DMS114 treated with DMSO at 0.1 percent for 48 hours (cell line): Measurements from ENCODE around the gene PTPN22.

Experiments used
- DNase-seq: peaks from one replicate; lab custom pipeline; 2025; ENCODE audit not compliant: unreplicated experiment; lab: John Stamatoyannopoulos, UW

PTPN22 gene

DNA sequence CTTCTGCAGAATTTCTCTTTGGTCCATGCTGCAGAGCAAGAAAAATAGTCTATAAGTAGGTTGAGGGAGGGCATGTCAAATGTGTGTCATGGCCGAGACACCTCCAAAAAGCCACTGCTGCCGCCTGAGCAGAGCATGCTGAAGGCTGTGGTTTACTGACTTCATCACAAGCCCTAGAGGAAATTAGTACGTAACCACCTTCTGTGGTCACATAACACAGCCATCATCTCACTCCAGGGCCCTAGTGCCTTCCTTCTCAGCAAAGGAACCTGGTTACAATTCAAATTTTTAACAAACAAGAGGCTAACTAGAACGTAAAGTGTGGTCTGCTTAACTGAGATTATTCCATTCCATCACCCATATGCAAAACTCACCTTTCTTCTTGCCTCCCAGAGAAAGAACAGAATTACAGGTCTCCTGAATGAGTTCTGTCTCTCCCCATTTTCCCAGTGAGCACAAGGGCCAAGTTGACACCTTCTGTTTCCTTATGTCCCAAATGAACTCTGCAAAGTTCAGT is at the start of gene PTPN22:
Gene PTPN22, minus strand, starts transcription at position 116 of the 517 bp plus-strand sequence.
- DNase-seq, result no peak

DNA sequence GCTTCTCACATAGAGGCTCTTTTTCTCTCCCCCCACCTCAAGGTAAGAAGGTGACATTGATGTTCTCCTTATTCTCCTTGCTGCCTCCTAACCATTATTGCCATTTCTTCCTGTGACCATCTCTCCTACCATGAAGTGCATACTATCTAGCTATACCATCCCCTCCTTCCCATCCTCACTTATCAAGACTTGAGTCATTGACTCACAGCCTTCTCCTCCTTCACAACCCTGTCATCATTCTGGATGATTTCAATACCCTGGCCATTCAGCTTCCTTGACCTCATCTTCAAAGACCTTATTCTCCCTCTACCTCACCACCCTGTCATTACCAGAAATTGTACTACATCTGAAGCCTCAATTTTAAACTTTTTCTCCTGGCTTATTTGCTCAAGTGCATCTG is 46.7 kb upstream of the PTPN22 start:
- DNase-seq, result no peak

DNA sequence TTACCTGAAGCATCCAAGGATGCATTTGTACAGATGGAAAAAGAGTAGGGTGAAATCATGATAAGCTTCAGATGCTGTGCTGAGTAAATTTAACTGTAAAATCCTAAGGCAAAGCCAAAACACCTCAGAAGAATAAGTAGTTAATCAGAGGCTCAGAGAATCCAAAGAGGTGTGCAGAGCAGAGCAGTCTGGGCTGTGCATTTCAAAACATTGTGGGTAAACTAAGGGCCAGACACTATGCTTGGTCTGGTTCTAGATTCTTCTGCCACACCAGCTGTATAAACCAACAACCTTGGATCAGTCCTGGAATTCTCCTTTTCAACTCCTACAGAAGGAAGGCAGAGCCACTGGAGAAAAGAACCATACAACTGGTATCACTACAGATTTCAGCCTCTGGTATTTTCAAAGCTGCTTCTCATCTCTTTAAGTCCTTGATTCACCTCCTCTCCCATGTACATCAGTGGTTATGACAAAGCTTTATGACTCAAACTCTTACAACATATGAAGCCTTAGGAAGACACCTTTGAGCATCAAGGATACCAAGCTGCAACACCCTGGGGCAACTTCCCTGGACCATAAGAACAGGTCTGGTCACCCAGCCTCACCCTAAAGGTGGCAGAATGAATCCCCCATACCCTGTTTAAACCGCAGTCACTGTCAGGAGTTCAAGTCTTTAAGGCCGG is 46.0 kb upstream of the PTPN22 start:
- no peak for DNase-seq

DNA sequence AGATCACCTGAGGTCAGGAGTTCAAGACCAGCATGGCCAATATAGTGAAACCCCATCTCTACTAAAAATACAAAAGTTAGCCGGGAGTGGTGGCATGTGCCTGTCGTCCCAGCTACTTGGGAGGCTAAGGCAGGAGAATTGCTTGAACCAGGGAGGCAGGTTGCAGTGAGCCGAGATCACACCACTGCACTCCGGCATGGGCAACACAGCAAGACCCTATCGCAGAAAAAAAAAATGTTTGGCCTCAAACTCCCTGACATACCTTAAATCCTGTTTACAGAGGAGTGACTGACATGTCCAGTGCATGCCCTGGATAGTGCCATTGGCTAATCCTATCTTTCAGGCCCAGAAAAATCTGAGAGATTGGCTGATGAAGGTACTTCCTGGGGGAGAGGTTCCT is 45.5 kb upstream of the PTPN22 start:
- DNase-seq, result no peak

GRCh38 chr1:113913887-113914664 is 42.6 kb upstream of the PTPN22 start:
- DNase-seq, result no peak

DNA sequence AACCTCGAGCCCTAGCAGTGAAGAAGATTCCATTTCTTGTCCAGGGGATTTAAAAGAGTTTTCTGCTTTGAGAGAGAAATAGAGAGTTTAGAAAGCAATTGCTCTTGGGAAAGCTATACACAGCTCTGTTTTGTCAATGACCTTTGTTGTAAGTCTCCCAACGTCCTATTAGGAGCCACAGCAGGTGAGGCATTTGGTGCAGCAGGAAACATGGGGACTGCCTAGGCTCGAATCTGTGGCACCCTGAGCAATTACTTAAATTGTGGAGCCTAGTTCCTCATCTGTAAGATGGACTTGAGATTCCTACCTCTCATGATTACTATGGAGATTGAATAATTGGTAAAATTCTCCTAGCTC is 41.8 kb upstream of the PTPN22 start:
- DNase-seq, result no peak

DNA sequence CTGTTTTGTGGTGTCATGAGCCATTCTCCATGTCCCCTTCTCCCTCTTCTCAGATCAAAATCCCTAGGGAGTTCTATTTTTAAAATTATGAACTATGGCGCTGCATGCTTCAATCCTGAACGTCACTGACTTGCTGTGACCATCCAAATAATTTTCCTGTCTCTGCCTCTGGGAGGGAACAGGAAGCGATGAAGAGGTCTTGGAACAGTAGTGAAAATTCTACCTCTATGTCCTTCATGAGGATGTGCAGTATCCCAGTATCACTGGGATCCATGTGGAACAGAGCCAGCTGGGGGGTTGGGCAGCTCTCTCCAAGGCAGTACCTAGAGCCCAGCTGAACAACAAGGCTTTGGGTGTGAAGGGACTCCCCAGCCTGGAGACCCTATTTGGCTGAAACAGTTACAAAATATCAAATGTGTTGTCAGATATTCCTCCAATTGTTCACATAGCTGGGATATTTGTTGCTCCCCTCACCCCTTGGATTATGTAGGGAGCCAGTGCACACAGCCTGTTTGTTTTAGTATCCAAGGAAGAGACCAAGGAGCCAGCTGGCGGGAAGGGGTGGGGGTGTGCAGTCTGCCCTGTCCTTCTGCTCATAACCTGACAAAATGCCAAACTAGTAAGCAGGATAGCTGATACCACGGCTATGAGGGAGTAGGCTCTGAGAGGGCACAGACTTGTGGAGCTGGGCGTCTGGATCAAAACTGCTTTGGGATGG is 41.2 kb upstream of the PTPN22 start:
- DNase-seq, result no peak

DNA sequence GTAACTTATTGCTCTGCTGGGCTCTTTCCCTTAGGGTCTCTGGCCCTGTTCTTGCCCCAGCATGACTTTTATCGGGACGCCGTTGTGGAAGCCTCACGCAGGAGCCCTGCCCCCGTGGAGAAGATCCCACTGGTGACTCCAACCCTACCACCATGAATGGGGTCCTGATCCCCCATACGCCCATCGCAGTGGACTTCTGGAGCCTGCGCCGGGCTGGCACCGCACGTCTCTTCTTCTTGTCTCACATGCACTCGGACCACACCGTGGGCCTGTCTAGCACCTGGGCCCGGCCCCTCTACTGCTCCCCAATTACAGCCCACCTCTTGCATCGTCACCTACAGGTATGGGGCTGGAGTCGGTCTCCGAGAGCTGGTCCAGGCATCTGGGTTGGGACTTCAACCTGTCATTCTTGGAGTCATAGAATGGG is 33.9 kb upstream of the PTPN22 start:
- no peak for DNase-seq

DNA sequence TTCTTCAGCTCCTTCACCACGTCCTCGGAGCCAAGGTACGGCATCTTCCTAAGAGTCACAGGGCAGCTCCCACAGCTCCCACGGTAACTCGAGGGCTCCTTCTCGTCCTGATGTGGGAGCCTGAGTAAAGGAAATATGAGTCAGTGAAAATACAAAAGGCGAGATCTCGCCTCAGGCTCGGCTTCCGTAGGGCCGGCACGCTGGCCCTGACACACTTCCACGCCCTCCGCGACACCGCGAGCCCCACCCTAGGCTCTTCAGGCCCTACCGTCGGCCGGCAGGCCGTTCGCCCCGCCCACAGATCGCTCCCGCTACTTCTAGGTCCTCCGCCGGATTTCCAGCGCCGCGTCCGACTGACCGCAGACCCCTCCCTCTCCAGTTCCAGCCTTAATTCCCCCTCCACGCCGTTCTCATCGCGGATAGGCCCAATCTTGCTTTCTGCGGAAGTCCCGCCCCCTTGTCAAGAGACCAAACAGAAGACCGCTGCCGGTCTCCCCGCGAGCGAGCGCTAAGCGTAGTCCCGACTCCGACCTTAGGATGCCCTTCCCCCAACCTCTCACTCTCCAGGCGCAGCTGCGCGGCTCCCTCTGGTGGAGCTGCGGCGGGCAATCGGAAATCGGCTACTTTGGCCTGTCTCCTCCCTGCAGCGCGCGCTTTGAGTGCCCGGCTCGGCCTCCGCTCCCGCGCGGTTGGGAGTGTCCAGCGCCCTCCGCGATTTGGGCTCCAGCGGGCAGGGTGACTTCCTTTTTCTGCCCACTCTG is 33.3 kb upstream of the PTPN22 start, which contains the start of the genes AP4B1 and DCLRE1B:
Gene AP4B1, minus strand, starts transcription at position 126 of the 761 bp plus-strand sequence. Its CDS starts 82 bp downstream, at position 44.
Gene DCLRE1B, plus strand, starts transcription at position 653 of the 761 bp plus-strand sequence. CDS start 261 bp downstream, outside the sequence.
- DNase-seq, result peak; percentile 99

GRCh38 chr1:113904293-113904673 is 32.8 kb upstream of the PTPN22 start:
- no peak for DNase-seq

DNA sequence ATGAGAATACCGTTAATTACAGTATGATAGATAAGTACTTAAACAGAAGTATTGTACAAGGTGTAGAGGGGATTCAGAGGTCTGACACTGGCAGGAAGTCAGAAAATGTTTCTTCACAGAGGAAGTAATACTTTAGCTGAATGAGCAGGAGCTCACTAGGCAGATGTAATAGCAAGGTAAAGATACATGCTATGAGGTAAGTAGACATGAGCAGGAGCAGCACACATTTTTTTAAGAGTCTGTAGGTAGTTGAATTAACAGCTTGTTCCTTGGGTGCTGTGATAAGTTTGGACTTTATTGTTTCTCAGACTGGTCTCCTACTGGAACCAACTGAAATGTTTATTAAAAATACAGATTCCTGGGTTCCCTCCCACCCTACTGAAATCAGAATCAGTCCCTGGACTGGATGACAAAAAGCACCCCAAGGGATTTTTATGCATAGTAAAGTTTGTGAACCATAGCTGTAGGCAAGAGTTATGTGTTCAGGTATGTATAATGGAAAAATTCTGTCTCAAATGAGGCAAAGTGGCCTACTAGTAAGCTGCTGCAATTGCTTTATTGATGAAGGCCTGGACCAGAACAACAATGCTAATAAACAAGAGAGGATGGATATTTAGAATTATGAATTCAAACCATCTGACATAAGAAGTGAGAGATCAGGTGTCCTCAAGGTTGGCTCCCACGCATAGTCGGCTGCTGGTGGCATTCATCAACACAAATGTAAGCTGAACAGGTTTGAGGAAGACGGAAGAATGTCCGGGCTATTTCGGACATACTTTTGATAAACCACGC is 32.2 kb upstream of the PTPN22 start:
- no peak for DNase-seq

DNA sequence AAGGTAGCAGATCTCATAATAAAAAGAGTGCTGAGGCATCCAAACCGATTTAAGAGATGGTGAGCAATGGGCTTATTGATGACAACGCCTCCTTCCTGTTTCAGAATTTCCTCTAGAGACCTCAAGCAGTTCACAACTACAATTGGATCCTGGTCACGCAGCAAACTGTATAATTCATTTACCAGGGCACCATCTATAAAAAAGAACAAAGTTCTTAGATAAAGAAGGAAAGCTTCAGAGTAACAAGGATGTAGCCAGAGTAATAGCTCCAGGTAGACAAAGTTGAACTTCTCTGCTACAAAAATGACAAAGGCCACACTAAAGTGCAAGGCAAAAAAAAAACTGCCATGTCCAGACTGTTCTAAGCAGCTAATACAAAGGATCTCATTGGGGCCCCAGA is 29.7 kb upstream of the PTPN22 start:
- DNase-seq, result no peak

DNA sequence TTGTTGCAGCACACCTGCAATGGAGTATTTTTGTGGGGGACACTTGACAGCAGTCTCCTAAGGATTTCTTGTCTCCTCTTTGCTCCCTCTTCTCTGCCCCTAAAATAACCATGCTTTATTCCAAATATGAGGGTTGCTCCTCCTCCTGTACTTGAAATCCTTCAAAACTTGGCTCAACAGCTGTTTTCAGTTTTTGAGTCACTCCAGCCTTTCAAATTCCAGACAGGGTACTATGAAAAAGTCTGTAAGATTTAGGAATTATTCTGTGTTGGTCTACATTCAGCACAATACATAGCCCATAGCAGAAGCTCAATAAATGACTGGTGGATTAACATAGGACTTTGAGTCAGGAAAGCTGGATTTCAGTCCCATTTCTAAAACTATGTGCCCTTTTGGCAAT is 27.6 kb upstream of the PTPN22 start:
- no peak for DNase-seq

GRCh38 chr1:113898241-113898814 is 26.8 kb upstream of the PTPN22 start:
- no peak for DNase-seq

DNA sequence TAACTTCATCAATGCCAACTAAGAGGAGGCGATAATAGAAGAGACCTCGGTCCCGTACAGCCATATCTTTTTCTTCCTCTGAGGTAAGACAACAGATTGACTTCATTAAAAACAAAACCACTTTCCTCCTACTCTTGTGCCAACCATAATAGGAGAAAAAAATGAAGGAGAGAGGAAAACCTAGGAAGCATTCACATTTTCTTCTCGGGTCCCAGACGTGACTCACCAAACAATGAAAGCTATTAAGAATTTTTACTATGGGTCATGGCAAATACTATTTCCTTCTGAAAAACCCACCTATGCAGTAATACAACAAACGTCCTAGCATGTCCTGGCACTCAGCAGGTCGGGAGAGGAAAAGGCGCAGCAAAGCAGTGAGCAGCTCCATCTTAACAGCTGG is 24.4 kb upstream of the PTPN22 start:
- DNase-seq, result no peak

GRCh38 chr1:113895098-113895497 is 23.6 kb upstream of the PTPN22 start:
- no peak for DNase-seq

DNA sequence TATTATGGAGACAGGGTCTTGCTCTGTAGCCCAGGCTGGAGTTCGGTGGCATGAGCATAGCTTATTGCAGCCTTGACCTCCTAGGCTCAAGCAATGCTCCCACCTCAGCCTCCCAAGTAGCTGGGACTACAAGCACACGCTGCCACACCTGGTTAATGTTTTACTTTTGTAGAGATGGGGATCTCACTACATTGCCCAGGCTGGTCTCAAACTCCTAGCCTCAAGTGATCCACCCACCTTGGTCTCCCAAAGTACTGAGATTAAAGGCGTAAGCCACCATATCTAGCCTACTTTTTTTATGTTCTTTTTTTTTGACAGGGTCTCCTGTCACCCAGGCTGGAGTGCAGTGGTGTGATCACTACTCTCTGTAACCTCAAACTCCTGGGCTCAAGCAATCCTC is 21.8 kb upstream of the PTPN22 start:
- DNase-seq, result no peak

GRCh38 chr1:113891631-113892220 is 20.2 kb upstream of the PTPN22 start:
- DNase-seq, result no peak

DNA sequence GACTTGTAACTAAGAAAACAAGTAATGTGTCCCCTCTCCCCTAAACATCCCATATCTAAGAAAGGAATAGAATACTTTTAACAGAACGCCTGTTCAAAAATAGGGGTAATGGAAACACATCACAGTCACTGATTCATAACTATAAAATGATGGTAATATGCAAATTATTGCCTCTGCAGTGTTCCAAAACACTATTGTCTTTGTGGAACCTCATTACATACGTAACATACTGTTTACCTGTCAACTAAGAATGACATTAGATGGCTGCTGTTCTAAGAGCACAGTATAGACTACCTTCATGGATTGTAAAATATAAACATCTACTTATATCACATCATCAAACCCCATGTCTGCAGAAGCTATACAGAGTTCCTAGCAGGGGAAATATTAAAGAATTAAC is 19.3 kb upstream of the PTPN22 start:
- no peak for DNase-seq
